Smooth muscle cell (in vitro differentiated cells): ENCODE data around the gene MAP1B. TPM values are rescaled to one million over a fixed set of nuclear protein-coding genes. Genes with fewer than 3 reads are reported as not detected.
A peak's percentile ranks its signal among the peaks of the same experiment; 100 is the strongest.

Experiments
- DNase-seq: peaks from one replicate; lab custom pipeline; 2025; ENCODE audit not compliant: unreplicated experiment; lab: John Stamatoyannopoulos, UW
- H2AFZ ChIP-seq: fragments of 200-600 bp; sonication (generic); 2 replicates; pipeline ENCODE4 v1.6.0; 2016; ENCODE audit warnings: antibody characterized with exemption, low read depth, mild to moderate bottlenecking
- H3F3A ChIP-seq: fragments of 200-600 bp; sonication (generic); 2 replicates; pipeline ENCODE4 v1.6.0; 2017; ENCODE audit warnings: antibody characterized with exemption, low read depth
- H3K27ac ChIP-seq: fragments of 200-600 bp; sonication (generic); 2 replicates; pipeline ENCODE4 v1.5.1; 2016; ENCODE audit warnings: low read depth, mild to moderate bottlenecking
- H3K27me3 ChIP-seq: fragments of 200-600 bp; sonication (generic); 2 replicates; pipeline ENCODE4 v1.6.1; 2016; ENCODE audit warnings: low read depth, mild to moderate bottlenecking
- H3K36me3 ChIP-seq: fragments of 200-600 bp; sonication (generic); 2 replicates; pipeline ENCODE4 v1.5.1; 2016; ENCODE audit warnings: low read depth
- H3K4me1 ChIP-seq: fragments of 200-600 bp; sonication (generic); 2 replicates; pipeline ENCODE4 v1.5.1; 2016; ENCODE audit warnings: low read depth
- H3K4me2 ChIP-seq: fragments of 200-600 bp; sonication (generic); 2 replicates; pipeline ENCODE4 v1.6.0; 2016; ENCODE audit warnings: mild to moderate bottlenecking
- H3K4me3 ChIP-seq: fragments of 200-600 bp; sonication (generic); 2 replicates; pipeline ENCODE4 v1.5.1; 2016; ENCODE audit warnings: mild to moderate bottlenecking
- H3K79me2 ChIP-seq: fragments of 200-600 bp; sonication (generic); 2 replicates; pipeline ENCODE4 v1.6.0; 2016; ENCODE audit warnings: low read depth, mild to moderate bottlenecking
- H3K9ac ChIP-seq: fragments of 200-600 bp; sonication (generic); 2 replicates; pipeline ENCODE4 v1.6.0; 2016; ENCODE audit warnings: low read depth
- H3K9me3 ChIP-seq: fragments of 200-600 bp; sonication (generic); replicated peaks from 2 replicates; pipeline ENCODE4 v1.5.1; 2016; ENCODE audit warnings: low read depth
- H4K20me1 ChIP-seq: fragments of 200-600 bp; sonication (generic); 2 replicates; pipeline ENCODE4 v1.6.0; 2016; ENCODE audit warnings: low read depth
- CTCF ChIP-seq: fragments of 200-600 bp; sonication (generic); IDR thresholded peaks from 2 replicates; pipeline ENCODE4 v1.5.1; 2017; ENCODE audit warnings: borderline replicate concordance, mild to moderate bottlenecking, antibody characterized with exemption; ENCODE audit not compliant: insufficient read depth, poor library complexity, severe bottlenecking
- WGBS: methylation state at CpG from one replicate; pipeline ENCODE4 v1.1.7; 2016; ENCODE audit warnings: low lambda C conversion rate; 5-methylcytosine and 5-hydroxymethylcytosine counted together
- polyA plus RNA-seq: library from polyadenylated mRNA; unstranded; fragments of >200 nt; fragmentation: Nextera tagmentation; extraction: Ambion mirVana; gene quantifications from 2 replicates; pipeline ENCODE4 v1.2.1, GENCODE V29; 2016
- total RNA-seq: library from RNA; depleted of rRNA; stranded (reverse); fragments of >200 nt; gene quantifications from 2 replicates; pipeline ENCODE4 v1.2.3, GENCODE V29; 2014

Gene MAP1B
- total and polyA plus RNA-seq, 2 experiments from 2014 or later: 111 to 143 TPM

GRCh38 chr5:72189146-72189545, 81.9 kb downstream of the MAP1B start:
- peaks cover 21% of the 10 kb centered on the region for H3K79me2 ChIP-seq

GRCh38 chr5:72191404-72191803, 84.1 kb downstream of the MAP1B start:
- Histone ChIP-seq H2AFZ (no peak overlapping the region), H3K27ac (no peak overlapping the region), H3K79me2 (peaks cover 14% of the 10 kb centered on the region), H3K36me3 (no peaks in the 10 kb centered on the region), H3K4me2 (no peak overlapping the region), H3F3A (peaks cover 5% of the 10 kb centered on the region), H3K4me3 (no peak overlapping the region), H3K27me3 (no peaks in the 10 kb centered on the region), H3K9ac (no peak overlapping the region), H3K4me1 (no peaks in the 10 kb centered on the region), H4K20me1 (peaks cover 43% of the 10 kb centered on the region), H3K9me3 (no peaks in the 10 kb centered on the region)
- no peak for DNase-seq
- 85% methylated on average over 3 of the region's 3 CpGs for WGBS
- TF ChIP-seq CTCF: no peak

More at GRCh38 chr5:72189146-72189545, 81.9 kb downstream of the MAP1B start:
- no peak for DNase-seq
- Histone ChIP-seq H3K36me3 (no peaks in the 10 kb centered on the region), H3K27ac (peak overlapping the region; percentile 41), H2AFZ (no peak overlapping the region), H4K20me1 (peaks cover 58% of the 10 kb centered on the region), H3K9me3 (no peaks in the 10 kb centered on the region), H3K27me3 (no peaks in the 10 kb centered on the region), H3K4me3 (no peak overlapping the region), H3K9ac (no peak overlapping the region), H3K4me2 (peak overlapping the region; percentile 35), H3K4me1 (no peaks in the 10 kb centered on the region), H3F3A (peaks cover 5% of the 10 kb centered on the region)
- 54% methylated on average over 2 of the region's 2 CpGs for WGBS
- no peak for TF ChIP-seq CTCF

- Histone ChIP-seq H2AFZ (no peak overlapping the region), H3K9ac (no peak overlapping the region), H3K79me2 (peaks cover 7% of the 10 kb centered on the region), H3K4me2 (no peak overlapping the region), H3K4me3 (no peak overlapping the region), H3K27ac (no peak overlapping the region), H3F3A (peaks cover 5% of the 10 kb centered on the region), H3K36me3 (peaks cover 14% of the 10 kb centered on the region), H3K4me1 (no peaks in the 10 kb centered on the region), H3K27me3 (no peaks in the 10 kb centered on the region), H4K20me1 (peaks cover 21% of the 10 kb centered on the region), H3K9me3 (no peaks in the 10 kb centered on the region)
- WGBS: 98% methylated on average over 6 of the region's 6 CpGs
- TF ChIP-seq CTCF: no peak
- no peak for DNase-seq
Observed at GRCh38 chr5:72194846-72195245, 87.6 kb downstream of the MAP1B start.

DNA sequence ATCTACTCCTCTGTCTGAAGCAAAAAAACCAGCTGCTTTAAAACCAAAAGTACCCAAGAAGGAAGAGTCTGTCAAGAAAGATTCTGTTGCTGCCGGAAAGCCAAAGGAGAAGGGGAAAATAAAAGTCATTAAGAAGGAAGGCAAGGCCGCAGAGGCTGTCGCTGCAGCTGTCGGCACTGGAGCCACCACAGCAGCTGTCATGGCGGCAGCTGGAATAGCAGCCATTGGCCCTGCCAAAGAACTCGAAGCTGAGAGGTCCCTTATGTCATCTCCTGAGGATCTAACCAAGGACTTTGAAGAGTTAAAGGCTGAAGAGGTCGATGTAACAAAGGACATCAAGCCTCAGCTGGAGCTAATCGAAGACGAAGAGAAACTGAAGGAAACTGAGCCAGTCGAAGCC, 88.3 kb downstream of the MAP1B start:
- H3K9ac ChIP-seq: no peak overlapping the region
- peaks cover under 1% of the 10 kb centered on the region for H3F3A ChIP-seq
- H3K27ac ChIP-seq: no peak overlapping the region
- H3K79me2 ChIP-seq: no peaks in the 10 kb centered on the region
- no peaks in the 10 kb centered on the region for H3K4me1 ChIP-seq
- H3K4me3 ChIP-seq: no peak overlapping the region
- 98% methylated on average over 10 of the region's 10 CpGs for WGBS
- TF ChIP-seq CTCF: no peak
- H2AFZ ChIP-seq: no peak overlapping the region
- H4K20me1 ChIP-seq: peaks cover 16% of the 10 kb centered on the region
- no peak for DNase-seq
- no peaks in the 10 kb centered on the region for H3K27me3 ChIP-seq
- H3K36me3 ChIP-seq: peaks cover 14% of the 10 kb centered on the region
- no peaks in the 10 kb centered on the region for H3K9me3 ChIP-seq
- no peak overlapping the region for H3K4me2 ChIP-seq
